ENCODE measurements around the gene ZFP36L1. TPM values are rescaled to one million over a fixed set of nuclear protein-coding genes. Genes with fewer than 3 reads are reported as not detected.
A peak's percentile ranks its signal among the peaks of the same experiment; 100 is the strongest.

The ZFP36L1 gene
- total and polyA plus RNA-seq, 9 of the 15 experiments (the other 6 are each of a cell fraction or from before 2014, with no cell fraction given), result 1.3 to 26.6 (median 3.7) TPM

DNA sequence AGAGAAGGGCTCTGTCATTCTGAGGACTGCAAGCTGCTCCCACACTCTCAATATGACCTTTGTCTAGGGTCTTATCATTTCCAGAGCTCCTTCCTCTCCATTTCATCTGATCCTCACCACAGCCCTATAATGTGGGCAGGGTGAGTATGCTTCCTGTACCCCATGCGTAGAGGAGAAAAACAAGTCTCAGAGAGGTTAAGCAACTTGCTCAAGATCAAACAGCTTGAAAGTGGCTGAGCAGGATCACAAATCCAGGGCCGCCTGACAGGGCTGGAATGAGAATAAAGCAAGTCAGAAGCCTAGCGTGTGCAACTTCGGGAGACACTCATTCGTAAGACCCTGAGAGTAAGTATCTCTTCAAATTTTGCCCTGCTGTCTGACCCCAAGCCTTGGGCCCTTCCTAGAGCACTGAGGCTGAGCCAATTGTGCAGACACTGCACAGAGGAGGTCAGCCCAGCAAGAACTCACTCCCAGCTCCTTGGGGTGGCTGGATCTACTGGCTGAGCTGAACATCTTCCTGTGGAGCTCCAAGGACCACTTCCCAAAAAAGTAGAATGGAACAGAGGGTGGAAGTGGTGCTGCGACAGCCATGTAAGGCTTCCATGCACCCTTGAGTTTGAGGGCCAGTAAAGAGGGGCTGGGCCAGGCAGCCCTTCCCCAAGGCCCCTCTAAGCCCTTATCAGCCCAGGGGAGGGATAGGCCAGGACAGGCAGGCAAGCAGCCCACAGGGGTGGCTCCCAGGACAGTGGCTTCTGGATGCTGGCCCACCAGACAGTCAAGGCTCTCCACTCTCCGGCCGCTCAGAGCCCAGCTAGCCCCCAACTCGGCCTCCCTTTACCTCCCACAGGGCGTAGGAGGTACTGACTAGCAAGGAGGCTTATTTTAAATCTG is 10.5 kb downstream of the ZFP36L1 start (continued):
- TF ChIP-seq, protein P1, sequence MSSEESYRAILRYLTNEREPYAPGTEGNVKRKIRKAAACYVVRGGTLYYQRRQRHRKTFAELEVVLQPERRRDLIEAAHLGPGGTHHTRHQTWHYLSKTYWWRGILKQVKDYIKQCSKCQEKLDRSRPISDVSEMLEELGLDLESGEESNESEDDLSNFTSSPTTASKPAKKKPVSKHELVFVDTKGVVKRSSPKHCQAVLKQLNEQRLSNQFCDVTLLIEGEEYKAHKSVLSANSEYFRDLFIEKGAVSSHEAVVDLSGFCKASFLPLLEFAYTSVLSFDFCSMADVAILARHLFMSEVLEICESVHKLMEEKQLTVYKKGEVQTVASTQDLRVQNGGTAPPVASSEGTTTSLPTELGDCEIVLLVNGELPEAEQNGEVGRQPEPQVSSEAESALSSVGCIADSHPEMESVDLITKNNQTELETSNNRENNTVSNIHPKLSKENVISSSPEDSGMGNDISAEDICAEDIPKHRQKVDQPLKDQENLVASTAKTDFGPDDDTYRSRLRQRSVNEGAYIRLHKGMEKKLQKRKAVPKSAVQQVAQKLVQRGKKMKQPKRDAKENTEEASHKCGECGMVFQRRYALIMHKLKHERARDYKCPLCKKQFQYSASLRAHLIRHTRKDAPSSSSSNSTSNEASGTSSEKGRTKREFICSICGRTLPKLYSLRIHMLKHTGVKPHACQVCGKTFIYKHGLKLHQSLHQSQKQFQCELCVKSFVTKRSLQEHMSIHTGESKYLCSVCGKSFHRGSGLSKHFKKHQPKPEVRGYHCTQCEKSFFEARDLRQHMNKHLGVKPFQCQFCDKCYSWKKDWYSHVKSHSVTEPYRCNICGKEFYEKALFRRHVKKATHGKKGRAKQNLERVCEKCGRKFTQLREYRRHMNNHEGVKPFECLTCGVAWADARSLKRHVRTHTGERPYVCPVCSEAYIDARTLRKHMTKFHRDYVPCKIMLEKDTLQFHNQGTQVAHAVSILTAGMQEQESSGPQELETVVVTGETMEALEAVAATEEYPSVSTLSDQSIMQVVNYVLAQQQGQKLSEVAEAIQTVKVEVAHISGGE (CRISPR knock-in tag; IDR thresholded peaks at IDR 0.05), result no peak

DNA sequence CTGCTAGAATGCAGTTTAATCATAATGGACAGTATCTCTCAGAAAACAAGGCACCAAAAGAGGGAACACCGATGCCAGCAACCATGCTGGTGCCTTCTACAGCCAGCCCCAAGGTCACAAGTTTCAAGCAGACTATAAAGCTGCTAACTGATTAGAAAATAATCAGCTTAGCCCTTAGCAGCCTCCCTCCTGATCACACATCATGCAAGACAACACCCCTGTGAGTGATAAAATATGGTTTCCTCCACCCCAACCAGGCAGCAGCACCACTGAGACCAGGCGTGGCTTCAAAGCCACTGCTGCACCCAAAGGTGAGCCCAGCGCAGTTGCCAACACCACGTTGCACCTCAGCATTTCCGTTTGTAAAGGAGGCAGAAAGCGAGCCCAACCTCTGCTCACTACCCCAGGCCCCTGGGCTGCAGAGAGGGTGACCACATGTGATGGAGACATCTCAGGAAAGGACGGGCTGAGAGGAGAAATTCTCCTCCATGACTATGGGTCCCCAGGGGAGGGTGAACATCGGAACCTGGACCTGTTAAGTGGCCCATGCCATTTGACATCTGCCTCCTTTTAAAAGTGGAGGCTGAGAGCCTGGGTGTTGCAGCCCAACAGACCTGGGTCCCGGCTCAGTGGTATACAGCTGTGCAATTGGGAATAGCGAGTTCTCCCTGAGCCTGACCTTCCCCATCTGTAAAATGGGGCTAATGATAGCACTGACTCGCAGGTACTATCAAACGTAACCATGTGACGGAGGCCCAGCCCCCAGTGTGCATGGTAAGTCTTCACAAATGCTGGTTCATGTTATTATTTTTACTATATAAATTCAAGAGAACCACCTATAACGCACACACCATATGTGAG is 11.5 kb downstream of the ZFP36L1 start:
- Histone ChIP-seq H3K9me3 (replicated peaks; ENCODE audit: control insufficient read depth, insufficient read depth, low read depth, low read length) (no peaks in the 10 kb centered on the region), H3K36me3 (ENCODE audit: control insufficient read depth, insufficient read depth, low read length) (no peaks in the 10 kb centered on the region), H3K9ac (ENCODE audit: insufficient read depth in 1 of 2, low read depth in 2 of 2, low read length in 2 of 2) (peak overlapping the region; percentile 48 to 59; a peak in 3 of 4 replicates), H3K79me2 (ENCODE audit: control insufficient read depth, insufficient read depth, low read length) (no peaks in the 10 kb centered on the region), H3K4me3 (no peak overlapping the region), H3K27me3 (ENCODE audit: control insufficient read depth in 2 of 2, insufficient read depth in 2 of 2, low read length in 2 of 2) (no peaks in the 10 kb centered on the region), H3K4me2 (ENCODE audit: insufficient read depth, low read length) (peak overlapping the region; percentile 64), H3K9me1 (ENCODE audit: control insufficient read depth, insufficient read depth, low read length) (no peaks in the 10 kb centered on the region), H2AFZ (ENCODE audit: low read depth, low read length) (peak overlapping the region; percentile 83), H3K4me1 (replicated peaks in 1 of 2; ENCODE audit: control insufficient read depth in 2 of 2, insufficient read depth in 2 of 2, low read length in 2 of 2) (peaks cover 19 to 56% of the 10 kb centered on the region in 2 experiments), H3K27ac (ENCODE audit: extremely low read depth, low read depth, low read length) (peak overlapping the region; percentile 78), H4K20me1 (replicated peaks; ENCODE audit: control insufficient read depth, insufficient read depth, low read length) (no peaks in the 10 kb centered on the region)
- peak; percentile 80 for FAIRE-seq
- CTCF ChIA-PET (ENCODE audit: low intra/inter-chr PET ratio), result no interaction called here
- peak in 3 of 4 experiments; percentile 36 to 77 (median 66) for DNase-seq (ENCODE audit: extremely low read depth in 1 of 4, low spot score in 3 of 4)
- no TSS peak for BruUV-seq (replicated peaks)
- intact Hi-C loops (cut with micrococcal nuclease), result no loop called here
- POLR2A ChIA-PET, result interaction anchor here (0.6 to 4.1 kb wide), 6 partner anchors 9 to 713 kb away, joined by 3 to 16 read pairs (median 5); no protein-coding TSS in a partner anchor
- WGBS (ENCODE audit: insufficient coverage, low coverage, missing lambda C conversion rate), result 20% methylated on average over 12 of the region's 14 CpGs
- in situ Hi-C loops (cut with MboI), result loop anchor here (5.0 kb wide), 1 partner anchor 69 kb away; no protein-coding TSS in a partner anchor
- ATAC-seq, result peak; percentile 76
- TF ChIP-seq, protein P2, sequence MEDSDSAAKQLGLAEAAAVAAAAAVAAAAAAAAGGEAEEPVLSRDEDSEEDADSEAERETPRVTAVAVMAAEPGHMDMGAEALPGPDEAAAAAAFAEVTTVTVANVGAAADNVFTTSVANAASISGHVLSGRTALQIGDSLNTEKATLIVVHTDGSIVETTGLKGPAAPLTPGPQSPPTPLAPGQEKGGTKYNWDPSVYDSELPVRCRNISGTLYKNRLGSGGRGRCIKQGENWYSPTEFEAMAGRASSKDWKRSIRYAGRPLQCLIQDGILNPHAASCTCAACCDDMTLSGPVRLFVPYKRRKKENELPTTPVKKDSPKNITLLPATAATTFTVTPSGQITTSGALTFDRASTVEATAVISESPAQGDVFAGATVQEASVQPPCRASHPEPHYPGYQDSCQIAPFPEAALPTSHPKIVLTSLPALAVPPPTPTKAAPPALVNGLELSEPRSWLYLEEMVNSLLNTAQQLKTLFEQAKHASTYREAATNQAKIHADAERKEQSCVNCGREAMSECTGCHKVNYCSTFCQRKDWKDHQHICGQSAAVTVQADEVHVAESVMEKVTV (CRISPR knock-in tag; IDR thresholded peaks at IDR 0.05), result no peak
- TF ChIP-seq, protein P3, sequence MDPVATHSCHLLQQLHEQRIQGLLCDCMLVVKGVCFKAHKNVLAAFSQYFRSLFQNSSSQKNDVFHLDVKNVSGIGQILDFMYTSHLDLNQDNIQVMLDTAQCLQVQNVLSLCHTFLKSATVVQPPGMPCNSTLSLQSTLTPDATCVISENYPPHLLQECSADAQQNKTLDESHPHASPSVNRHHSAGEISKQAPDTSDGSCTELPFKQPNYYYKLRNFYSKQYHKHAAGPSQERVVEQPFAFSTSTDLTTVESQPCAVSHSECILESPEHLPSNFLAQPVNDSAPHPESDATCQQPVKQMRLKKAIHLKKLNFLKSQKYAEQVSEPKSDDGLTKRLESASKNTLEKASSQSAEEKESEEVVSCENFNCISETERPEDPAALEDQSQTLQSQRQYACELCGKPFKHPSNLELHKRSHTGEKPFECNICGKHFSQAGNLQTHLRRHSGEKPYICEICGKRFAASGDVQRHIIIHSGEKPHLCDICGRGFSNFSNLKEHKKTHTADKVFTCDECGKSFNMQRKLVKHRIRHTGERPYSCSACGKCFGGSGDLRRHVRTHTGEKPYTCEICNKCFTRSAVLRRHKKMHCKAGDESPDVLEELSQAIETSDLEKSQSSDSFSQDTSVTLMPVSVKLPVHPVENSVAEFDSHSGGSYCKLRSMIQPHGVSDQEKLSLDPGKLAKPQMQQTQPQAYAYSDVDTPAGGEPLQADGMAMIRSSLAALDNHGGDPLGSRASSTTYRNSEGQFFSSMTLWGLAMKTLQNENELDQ (CRISPR knock-in tag; IDR thresholded peaks at IDR 0.05; ENCODE audit: borderline replicate concordance), result no peak
- TF ChIP-seq GABPB1 (CRISPR knock-in tag; IDR thresholded peaks at IDR 0.05) (no peak), KLF16 (IDR thresholded peaks at IDR 0.05) (no peak; the same call in 1 of the 2 replicates), KDM4B (IDR thresholded peaks at IDR 0.05; ENCODE audit: borderline replicate concordance in 2 of 2, low read depth in 1 of 2) (no peak)
